Measurements from ENCODE around the gene USH2A. TPM values are rescaled to one million over a fixed set of nuclear protein-coding genes. Genes with fewer than 3 reads are reported as not detected.
A peak's percentile ranks its signal among the peaks of the same experiment; 100 is the strongest.

USH2A gene
- total RNA-seq, 1 experiment from 2014 or later, result not detected

DNA sequence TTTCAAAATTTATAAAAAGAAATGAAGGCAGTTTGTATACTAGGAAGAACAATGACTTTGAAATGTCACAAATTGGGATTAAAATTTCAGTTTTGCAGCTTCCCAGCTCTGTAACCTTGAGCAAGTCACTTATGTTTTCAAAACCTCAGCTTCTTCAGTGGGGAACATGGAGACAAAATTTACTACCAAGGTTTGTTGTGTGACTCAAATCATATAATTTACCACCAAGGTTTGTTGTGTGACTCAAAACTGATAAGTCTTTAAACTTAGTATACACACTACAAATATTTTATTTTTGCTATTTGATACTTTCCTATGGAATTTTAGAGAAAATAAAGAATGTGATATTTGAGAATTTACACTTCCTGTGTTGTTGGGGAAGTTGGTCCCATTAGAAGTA, 636.3 kb downstream of the USH2A start:
- no peak for DNase-seq (ENCODE audit: low read depth)

- DNase-seq (ENCODE audit: low read depth), result no peak
Measured at GRCh38 chr1:215780641-215781040, 642.6 kb downstream of the USH2A start.

DNA sequence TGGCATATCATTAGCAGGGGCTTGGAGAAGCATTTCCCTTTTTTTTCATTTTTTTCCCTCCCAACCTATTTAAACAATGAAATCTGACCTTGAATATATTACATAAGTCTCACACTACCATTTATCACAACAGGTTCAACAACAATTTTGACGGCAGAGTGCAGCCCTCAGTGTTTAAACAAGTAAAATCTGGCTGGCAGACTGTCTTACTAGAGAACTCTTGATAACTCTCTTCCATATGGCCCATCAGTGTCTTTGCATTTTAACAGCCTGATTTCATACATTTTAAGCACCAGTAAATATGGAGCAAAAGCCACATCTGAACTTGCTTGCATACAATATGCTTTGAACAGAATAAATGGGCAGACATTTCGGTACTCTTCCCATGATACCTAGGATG, 643.1 kb downstream of the USH2A start:
- DNase-seq (ENCODE audit: low read depth), result no peak

GRCh38 chr1:215779729-215780128, 643.5 kb downstream of the USH2A start:
- DNase-seq (ENCODE audit: low read depth), result no peak

DNA sequence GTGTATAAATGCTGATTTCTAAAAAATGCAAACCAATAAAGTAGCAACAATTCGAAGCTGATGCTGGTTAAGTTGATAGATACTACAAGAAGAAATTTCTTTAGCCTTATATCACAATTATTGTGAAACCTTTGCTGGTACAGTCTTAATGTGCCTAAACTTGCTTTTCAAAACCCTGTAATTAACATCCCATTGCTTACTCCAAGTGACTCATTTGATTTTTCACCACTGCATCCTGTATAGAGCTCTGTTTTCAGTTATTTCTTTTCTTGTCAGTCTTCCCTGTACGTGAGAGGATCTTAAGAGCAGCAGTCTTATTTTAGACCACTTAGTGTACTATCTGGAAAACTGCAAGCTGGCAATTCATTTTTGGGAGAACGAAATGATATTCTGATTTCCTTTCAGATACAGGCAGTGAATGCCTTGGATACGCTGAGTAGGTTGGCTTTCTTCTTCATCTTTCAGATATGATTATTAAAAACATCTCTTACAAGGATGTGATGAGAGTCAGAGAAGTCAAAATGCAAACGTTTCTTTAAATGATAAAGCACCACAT, 645.8 kb downstream of the USH2A start:
- DNase-seq (ENCODE audit: low read depth), result peak; percentile 19

DNA sequence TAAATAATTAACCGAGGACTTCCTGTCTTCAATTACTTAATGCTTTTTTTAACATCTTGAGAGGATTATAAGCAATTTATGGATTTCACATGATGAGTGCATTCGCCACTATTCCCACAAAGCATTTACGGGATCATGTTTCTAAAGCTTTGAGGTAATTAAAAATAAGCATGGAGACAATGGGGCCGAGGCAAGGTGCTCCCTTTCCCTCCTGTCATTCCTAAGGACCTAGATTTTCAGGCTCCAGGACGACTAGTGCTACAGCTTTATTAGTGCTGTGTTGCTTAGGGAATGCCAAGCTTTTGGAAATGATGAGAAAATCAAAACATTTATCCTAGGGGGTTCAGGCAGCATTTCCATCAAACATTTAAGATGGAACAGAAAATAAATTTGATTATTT, 646.9 kb downstream of the USH2A start:
- DNase-seq (ENCODE audit: low read depth), result no peak

DNA sequence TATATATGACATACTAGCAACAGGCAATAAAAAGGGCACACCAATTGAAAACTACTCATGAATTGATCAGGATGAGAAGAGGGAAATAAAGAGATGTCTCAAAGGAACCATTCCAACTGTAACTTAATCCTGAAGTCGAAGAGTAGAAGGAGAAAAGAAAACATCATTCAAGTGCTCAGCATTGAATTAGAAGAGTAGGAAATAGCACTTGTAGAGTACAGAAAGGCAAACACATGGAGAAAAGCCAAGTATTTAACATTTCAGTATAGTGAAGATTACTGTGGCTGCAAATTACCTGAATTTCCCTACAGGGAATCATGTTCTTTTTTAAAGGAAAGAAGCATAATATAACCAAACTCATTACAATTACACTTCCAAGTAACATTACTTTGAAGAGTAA, 651.1 kb downstream of the USH2A start:
- no peak for DNase-seq (ENCODE audit: low read depth)

DNA sequence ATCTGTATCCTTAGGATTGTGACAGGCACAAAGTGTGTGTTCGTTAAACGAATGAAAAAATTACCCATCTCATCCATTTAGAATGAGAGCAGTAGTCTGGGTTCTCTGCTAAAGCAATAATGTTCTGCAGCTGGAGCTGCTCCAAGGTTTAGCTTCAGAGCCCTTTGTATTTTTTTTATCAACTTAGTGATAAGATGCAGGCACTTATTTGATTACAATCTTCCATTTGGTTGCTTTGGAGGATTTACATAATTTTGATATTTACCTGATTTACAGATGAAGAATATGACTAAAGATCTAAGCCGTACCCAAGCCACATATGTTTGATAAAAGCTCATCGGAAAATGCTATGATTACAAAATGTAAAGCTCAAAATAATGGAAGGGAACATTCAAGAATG, 654.9 kb downstream of the USH2A start:
- DNase-seq (ENCODE audit: low read depth), result no peak

- DNase-seq (ENCODE audit: low read depth), result no peak
Measured at GRCh38 chr1:215767761-215768160, 655.5 kb downstream of the USH2A start.

DNA sequence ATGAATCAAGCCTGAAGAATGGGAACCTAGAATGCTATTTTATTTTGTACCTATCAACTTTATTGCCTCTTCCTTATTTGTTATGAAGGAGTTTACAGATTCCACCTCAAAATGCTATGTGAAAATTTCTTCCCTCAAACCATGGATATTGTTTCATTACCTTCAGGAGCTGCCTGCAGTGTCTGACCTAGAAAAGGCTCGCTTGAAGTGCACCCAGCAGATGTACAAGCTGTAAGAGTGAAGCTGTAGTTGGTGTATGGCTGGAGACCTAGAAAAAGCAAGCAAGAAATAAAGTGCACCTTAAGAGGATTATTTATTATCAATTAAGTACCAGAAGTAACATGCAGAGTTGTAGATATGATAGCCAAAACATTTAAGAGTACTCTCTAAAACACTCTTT, 656.7 kb downstream of the USH2A start:
- DNase-seq (ENCODE audit: low read depth), result no peak

DNA sequence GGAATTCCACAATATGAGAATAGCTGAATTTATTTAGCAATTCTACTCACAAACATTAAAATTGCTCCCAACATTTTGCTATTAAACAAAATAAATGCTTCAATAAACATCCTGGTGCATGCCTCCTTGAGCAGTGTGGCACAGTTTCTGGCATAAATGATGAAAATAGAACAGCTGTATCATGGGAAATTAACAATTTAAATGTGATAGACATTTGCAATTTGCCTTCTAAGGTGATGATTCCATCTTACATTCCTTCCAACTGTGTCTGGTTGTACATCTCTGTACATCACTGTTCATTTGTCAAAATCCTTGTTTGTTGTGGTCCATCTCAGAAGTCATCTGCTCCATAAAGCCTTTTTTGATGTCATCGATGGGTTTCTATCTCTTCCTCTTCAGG, 657.4 kb downstream of the USH2A start:
- no peak for DNase-seq (ENCODE audit: low read depth)

DNA sequence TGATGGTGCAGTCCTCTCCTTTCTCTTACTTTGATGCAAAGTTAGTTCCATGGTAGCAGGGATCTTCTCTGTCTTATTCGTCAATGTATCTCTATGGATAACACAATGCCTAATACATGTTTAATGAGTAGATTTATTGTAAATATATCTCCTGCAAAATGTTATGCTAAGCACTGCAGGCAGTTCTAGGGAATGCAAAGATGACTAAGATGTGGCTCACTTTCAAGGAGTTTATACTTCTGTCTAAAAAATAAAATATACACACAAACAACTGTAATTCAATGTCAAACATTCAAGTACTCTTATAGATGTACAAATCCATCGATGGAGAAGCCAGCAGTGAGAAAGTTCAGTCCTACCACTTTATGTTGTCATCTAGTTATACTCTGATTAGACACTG, 661.8 kb downstream of the USH2A start:
- DNase-seq (ENCODE audit: low read depth), result no peak

- DNase-seq (ENCODE audit: low read depth), result no peak
Measured at GRCh38 chr1:215754112-215754511, 669.1 kb downstream of the USH2A start.

DNA sequence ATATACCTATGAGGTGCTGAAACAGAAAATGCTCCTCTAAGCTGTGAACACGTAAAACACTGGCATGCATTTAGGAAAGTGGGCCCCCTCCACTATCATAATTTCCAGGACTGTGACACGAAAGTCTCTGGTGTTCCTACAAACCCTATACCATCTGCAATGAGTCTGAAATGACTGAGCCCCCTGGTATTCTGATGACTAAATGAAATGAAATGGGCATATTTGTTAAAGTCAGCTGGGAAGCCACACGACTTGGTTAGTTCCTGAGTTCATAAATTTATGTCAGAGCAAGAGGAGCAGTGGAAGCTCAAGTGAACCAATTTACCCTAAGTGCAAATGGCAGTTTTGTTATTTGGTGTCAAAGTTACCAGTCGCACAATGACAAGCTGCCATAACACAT, 673.8 kb downstream of the USH2A start:
- peak; percentile 70 for DNase-seq (ENCODE audit: low read depth)

GRCh38 chr1:215748431-215748830, 674.8 kb downstream of the USH2A start:
- DNase-seq (ENCODE audit: low read depth), result no peak

DNA sequence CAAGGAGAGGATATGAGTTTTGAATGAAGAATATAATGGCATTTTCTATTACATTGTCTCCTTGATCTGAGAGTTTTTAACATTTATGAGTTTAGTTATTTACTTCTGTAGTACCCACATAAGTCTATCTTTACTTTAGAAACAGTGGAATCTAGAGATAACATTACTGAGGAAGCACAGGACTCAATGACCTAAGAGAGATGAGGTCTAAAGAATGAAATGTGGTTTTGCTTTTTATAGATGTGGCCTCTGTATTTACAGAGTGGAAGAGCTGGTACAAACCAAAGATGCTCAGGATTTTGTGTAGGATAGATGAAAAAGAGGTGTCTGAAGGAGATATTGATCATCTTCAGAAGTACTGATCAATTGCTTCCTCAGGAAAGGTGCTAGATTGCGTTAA, 678.8 kb downstream of the USH2A start:
- DNase-seq (ENCODE audit: low read depth), result peak; percentile 19

DNA sequence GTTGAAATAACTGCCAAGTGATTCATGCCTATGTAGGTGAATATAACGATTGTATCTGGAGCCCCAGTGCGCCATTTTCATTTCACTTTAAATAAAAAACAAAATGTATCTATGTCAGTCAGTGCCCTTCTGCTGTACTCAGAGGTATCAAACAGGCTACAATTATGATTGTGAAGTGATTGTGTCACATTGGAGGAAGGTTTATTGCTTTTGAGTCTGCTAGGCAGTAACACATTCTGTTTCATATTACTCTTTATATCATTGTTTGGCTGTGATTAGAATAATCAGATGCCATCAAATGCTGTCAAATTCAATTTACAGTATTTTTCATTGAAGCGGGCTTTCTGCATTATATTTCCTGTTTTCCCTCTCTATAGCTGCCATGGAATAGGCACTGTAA, 684.2 kb downstream of the USH2A start:
- DNase-seq (ENCODE audit: low read depth), result no peak

DNA sequence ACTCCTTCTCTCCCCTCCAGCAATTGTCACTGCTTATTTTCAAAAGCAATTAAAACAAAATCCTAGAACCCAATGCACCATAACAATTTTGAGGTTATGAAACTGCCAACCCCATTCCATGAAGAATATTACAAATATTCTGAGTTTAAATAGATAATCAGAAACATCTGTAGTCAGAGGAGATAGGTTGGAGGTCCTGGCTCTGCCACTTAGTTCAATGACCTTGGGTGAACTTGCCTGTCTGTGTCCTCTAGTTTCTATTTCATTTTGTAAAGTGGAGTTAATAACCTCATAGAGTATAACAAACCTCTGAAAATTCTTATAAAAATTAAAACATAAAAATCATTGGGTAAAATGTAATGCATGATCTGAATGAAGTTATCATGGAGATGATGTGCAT, 691.5 kb downstream of the USH2A start:
- DNase-seq (ENCODE audit: low read depth), result no peak

GRCh38 chr1:215730600-215730999, 692.6 kb downstream of the USH2A start:
- DNase-seq (ENCODE audit: low read depth), result no peak

DNA sequence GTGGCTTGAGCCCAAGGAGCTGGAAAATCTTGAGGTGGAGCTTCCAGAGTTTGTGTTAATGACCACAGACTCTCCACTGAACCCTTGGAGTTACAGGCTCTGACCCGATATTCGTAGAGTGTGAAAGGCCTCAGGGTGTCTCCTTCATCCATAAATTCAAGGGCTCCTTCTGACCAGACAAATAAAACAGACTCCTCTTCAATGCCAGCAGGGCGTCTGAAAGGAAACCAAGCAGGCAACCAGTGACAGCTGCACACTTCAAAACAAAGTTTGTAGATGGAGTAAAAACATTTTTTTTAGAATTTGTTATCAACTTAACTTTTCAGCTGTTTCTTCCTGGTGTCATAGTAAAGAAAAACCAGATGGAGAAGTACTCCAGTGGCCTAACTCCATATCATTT, 695.1 kb downstream of the USH2A start:
- DNase-seq (ENCODE audit: low read depth), result no peak

DNA sequence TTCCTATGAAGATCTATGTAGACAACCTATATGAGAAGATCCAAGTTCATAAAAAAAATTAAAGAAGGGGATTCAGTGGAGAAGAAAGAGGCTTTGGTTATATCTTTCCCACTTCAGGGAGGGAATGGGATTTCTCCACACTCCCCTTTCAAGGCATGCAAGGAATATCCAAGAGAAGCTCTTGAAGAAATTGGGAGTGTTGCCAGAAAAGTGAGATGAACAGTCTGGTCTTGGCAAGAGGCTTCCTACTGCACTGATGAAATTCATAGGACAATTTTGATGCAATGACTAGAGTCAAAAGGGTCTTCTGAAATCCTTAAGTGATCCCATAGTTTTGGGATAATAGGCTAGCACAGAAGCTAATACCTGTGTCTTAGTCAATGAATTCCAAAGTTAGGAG, 703.1 kb downstream of the USH2A start:
- DNase-seq (ENCODE audit: low read depth), result no peak

GRCh38 chr1:215719552-215719951, 703.7 kb downstream of the USH2A start:
- DNase-seq (ENCODE audit: low read depth), result no peak

- DNase-seq (ENCODE audit: low read depth), result no peak
Measured at GRCh38 chr1:215718575-215719287, 704.5 kb downstream of the USH2A start.

All from M059J (cell line).